Measurements from ENCODE around the gene PIGQ.

DNA sequence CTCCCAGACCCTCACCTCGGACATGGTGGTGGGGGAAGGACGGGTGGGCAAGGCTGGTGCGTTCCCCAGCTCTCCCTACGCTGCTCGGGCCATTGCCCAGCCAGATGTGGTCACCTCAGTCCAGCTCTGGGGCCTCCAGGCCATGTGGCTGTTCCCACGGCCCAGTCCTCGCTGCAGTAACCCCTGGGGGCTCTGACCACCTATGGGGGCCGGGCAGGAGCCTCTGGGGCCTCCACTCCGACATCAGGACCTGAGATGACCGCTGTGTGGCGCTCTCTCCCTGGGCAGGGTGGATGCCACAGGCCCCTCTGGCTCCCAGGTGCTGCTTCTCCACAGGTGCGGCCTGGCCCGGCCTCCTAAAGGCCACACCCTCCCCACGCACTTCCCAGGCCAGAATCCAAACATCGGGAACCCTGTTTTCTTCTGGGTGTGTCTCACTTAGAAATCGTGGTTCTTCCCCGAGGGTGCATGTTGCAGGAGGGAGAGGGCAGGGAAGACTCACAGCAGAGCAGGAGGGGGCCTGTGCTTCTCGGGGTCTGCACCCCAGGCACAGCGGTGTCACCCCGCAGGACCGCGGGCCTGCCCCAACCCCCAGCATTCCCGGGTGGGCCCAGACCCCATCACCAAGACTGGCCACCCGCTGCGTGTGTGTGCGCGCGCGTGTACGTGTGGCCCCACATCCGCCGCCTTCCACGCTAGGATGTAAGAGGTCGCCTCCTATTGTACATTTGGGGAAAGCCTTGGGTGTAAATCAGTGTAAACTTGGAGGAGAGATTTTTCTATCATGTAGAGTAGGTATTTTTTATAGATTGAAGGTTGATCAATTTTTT, 48.2 kb upstream of the PIGQ start:
- TF ChIP-seq, protein P1, sequence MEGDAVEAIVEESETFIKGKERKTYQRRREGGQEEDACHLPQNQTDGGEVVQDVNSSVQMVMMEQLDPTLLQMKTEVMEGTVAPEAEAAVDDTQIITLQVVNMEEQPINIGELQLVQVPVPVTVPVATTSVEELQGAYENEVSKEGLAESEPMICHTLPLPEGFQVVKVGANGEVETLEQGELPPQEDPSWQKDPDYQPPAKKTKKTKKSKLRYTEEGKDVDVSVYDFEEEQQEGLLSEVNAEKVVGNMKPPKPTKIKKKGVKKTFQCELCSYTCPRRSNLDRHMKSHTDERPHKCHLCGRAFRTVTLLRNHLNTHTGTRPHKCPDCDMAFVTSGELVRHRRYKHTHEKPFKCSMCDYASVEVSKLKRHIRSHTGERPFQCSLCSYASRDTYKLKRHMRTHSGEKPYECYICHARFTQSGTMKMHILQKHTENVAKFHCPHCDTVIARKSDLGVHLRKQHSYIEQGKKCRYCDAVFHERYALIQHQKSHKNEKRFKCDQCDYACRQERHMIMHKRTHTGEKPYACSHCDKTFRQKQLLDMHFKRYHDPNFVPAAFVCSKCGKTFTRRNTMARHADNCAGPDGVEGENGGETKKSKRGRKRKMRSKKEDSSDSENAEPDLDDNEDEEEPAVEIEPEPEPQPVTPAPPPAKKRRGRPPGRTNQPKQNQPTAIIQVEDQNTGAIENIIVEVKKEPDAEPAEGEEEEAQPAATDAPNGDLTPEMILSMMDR (IDR thresholded peaks at IDR 0.05), result no peak; the same call in 1 of the 2 replicates
- TF ChIP-seq SIN3A (IDR thresholded peaks at IDR 0.05; ENCODE audit: borderline replicate concordance, insufficient read depth, low read depth, low read length), result no peak
- TF ChIP-seq, protein P2, sequence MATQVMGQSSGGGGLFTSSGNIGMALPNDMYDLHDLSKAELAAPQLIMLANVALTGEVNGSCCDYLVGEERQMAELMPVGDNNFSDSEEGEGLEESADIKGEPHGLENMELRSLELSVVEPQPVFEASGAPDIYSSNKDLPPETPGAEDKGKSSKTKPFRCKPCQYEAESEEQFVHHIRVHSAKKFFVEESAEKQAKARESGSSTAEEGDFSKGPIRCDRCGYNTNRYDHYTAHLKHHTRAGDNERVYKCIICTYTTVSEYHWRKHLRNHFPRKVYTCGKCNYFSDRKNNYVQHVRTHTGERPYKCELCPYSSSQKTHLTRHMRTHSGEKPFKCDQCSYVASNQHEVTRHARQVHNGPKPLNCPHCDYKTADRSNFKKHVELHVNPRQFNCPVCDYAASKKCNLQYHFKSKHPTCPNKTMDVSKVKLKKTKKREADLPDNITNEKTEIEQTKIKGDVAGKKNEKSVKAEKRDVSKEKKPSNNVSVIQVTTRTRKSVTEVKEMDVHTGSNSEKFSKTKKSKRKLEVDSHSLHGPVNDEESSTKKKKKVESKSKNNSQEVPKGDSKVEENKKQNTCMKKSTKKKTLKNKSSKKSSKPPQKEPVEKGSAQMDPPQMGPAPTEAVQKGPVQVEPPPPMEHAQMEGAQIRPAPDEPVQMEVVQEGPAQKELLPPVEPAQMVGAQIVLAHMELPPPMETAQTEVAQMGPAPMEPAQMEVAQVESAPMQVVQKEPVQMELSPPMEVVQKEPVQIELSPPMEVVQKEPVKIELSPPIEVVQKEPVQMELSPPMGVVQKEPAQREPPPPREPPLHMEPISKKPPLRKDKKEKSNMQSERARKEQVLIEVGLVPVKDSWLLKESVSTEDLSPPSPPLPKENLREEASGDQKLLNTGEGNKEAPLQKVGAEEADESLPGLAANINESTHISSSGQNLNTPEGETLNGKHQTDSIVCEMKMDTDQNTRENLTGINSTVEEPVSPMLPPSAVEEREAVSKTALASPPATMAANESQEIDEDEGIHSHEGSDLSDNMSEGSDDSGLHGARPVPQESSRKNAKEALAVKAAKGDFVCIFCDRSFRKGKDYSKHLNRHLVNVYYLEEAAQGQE (IDR thresholded peaks at IDR 0.05; ENCODE audit: insufficient read depth in 1 of 2, low read depth in 2 of 2, low read length in 1 of 2), result no peak
